Right cardiac atrium (tissue), 5 donors: ENCODE results near the gene EPHA4. TPM values are rescaled to one million over a fixed set of nuclear protein-coding genes. Genes with fewer than 3 reads are reported as not detected.

Source experiments
- ATAC-seq, 2 donors: fragments of 200-7000 bp; cut with Tn5 transposase; one replicate each; pipeline versions ENCODE4 v1.8.0 to v1.9.1; 2020; ENCODE audit warnings: moderate library complexity in 2 of 2, mild to moderate bottlenecking in 1 of 2
- DNase-seq, 3 donors: peaks; one replicate each; pipeline ENCODE4 v3.0.0-alpha.2; 2020
- H3K27ac ChIP-seq: one replicate; pipeline ENCODE4 v1.5.1; 2013; ENCODE audit warnings: mild to moderate bottlenecking, low read length, control low read depth, moderate library complexity
- H3K27me3 ChIP-seq: one replicate; pipeline ENCODE4 v1.6.1; 2013; ENCODE audit not compliant: control insufficient read depth, insufficient read depth
- H3K4me1 ChIP-seq: one replicate; pipeline ENCODE4 v1.6.1; 2013; ENCODE audit warnings: low read length; ENCODE audit not compliant: control insufficient read depth, insufficient read depth
- H3K4me3 ChIP-seq: one replicate; pipeline ENCODE4 v1.5.1; 2013; ENCODE audit warnings: low read length, control low read depth
- H3K9me3 ChIP-seq: one replicate; pipeline ENCODE4 v1.6.1; 2013; ENCODE audit warnings: low read length; ENCODE audit not compliant: control insufficient read depth
- WGBS: extraction: QIAGEN DNeasy Blood & Tissue Kit; methylation state at CpG from one replicate; pipeline ENCODE4 v1.1.7; 2013; 5-methylcytosine and 5-hydroxymethylcytosine counted together
- intact Hi-C, 4 donors: fragments of 100-400 bp; cut with DNase I; formaldehyde crosslinking; loops; one replicate each; pipeline versions ENCODE4 v1.11.0 to v1.14.0; 2022 to 2023
- polyA plus RNA-seq: library from polyadenylated mRNA; stranded (reverse); fragments of 200-250 nt; gene quantifications from one replicate; pipeline ENCODE4 v1.2.3, GENCODE V29; 2013
- total RNA-seq, 4 donors: library from RNA; stranded (reverse); fragmentation: NEBNext Ultra II Directional; extraction: Animal tissue kit (Norgen Biotek cat#: 25700); gene quantifications; one replicate each; pipeline ENCODE4 v1.2.1, GENCODE V29; 2021
- donor health status: healthy with polysubstance abuse.
- donor health status: DM: no; HTN: yes; CAD: no.
- donor health status: DM: no; HTN: no; CAD: no.
- donor health status: DM: no; HTN: yes; CAD: no; lungs with severe emphysema.
- donor health status: DM: yes; HTN: yes; CAD: no.

The EPHA4 gene
- total and polyA plus RNA-seq, 5 donors, result 25.9 to 110 (median 102) TPM

GRCh38 chr2:221442128-221442527 is 130.0 kb downstream of the EPHA4 start:
- Histone ChIP-seq H3K9me3 (no peaks in the 10 kb centered on the region), H3K4me3 (no peak overlapping the region), H3K27me3 (no peaks in the 10 kb centered on the region), H3K4me1 (peaks cover 4% of the 10 kb centered on the region), H3K27ac (peak overlapping the region; percentile 46)
- intact Hi-C loops, result loop anchor here in 1 of 4 donors (5.0 kb wide), 1 partner anchor 130 kb away; the partner anchor contains the start of gene EPHA4
- DNase-seq, result no peak
- 81% methylated on average over 4 of the region's 4 CpGs for WGBS
- no peak for ATAC-seq

GRCh38 chr2:221439761-221440479 is 132.2 kb downstream of the EPHA4 start:
- Histone ChIP-seq H3K4me1 (peaks cover 4% of the 10 kb centered on the region), H3K27ac (peak overlapping the region; percentile 46), H3K9me3 (no peaks in the 10 kb centered on the region), H3K4me3 (no peak overlapping the region), H3K27me3 (no peaks in the 10 kb centered on the region)
- DNase-seq (no peak), ATAC-seq (peak; percentile 49 to 59)
- WGBS, result 44% methylated on average over 11 of the region's 11 CpGs
- intact Hi-C loops, result loop anchor here in 1 of 4 donors (5.0 kb wide), 1 partner anchor 132 kb away; the partner anchor contains the start of gene EPHA4

GRCh38 chr2:221437056-221437455 is 135.0 kb downstream of the EPHA4 start:
- H3K4me1 ChIP-seq, result peaks cover 4% of the 10 kb centered on the region
- H3K4me3 ChIP-seq, result no peak overlapping the region
- H3K27ac ChIP-seq, result no peak overlapping the region
- intact Hi-C loops, result no loop called here
- no peaks in the 10 kb centered on the region for H3K27me3 ChIP-seq
- DNase-seq (no peak), ATAC-seq (no peak)
- WGBS, result 85% methylated on average over 3 of the region's 3 CpGs
- no peaks in the 10 kb centered on the region for H3K9me3 ChIP-seq

GRCh38 chr2:221435171-221435570 is 136.9 kb downstream of the EPHA4 start:
- H3K4me1 ChIP-seq, result peaks cover 1% of the 10 kb centered on the region
- ATAC-seq (no peak), DNase-seq (no peak)
- no peaks in the 10 kb centered on the region for H3K27me3 ChIP-seq
- no peaks in the 10 kb centered on the region for H3K9me3 ChIP-seq
- H3K27ac ChIP-seq, result no peak overlapping the region
- no peak overlapping the region for H3K4me3 ChIP-seq
- intact Hi-C loops, result no loop called here
- 42% methylated on average over 2 of the region's 2 CpGs for WGBS

GRCh38 chr2:221434142-221434541 is 138.0 kb downstream of the EPHA4 start:
- Histone ChIP-seq H3K4me3 (no peak overlapping the region), H3K27ac (no peak overlapping the region), H3K4me1 (peaks cover 1% of the 10 kb centered on the region), H3K27me3 (no peaks in the 10 kb centered on the region), H3K9me3 (no peaks in the 10 kb centered on the region)
- ATAC-seq (no peak), DNase-seq (no peak)
- 91% methylated on average over 7 of the region's 7 CpGs for WGBS
- intact Hi-C loops, result no loop called here

- DNase-seq (no peak), ATAC-seq (no peak)
- Histone ChIP-seq H3K4me1 (peaks cover 1% of the 10 kb centered on the region), H3K27me3 (no peaks in the 10 kb centered on the region), H3K27ac (no peak overlapping the region), H3K9me3 (no peaks in the 10 kb centered on the region), H3K4me3 (no peak overlapping the region)
- 92% methylated on average over 3 of the region's 3 CpGs for WGBS
- intact Hi-C loops, result no loop called here
Observed at GRCh38 chr2:221431477-221431876, 140.6 kb downstream of the EPHA4 start.

- no peaks in the 10 kb centered on the region for H3K27me3 ChIP-seq
- ATAC-seq (peak; percentile 53 to 72), DNase-seq (peak in 2 of 3 donors; percentile 34 to 55)
- H3K4me3 ChIP-seq, result no peak overlapping the region
- WGBS, result 83% methylated on average over 7 of the region's 7 CpGs
- no peaks in the 10 kb centered on the region for H3K9me3 ChIP-seq
- intact Hi-C loops, result no loop called here
- no peak overlapping the region for H3K27ac ChIP-seq
- H3K4me1 ChIP-seq, result peaks cover 1% of the 10 kb centered on the region
Observed at GRCh38 chr2:221429741-221430491, 142.2 kb downstream of the EPHA4 start.

- no peaks in the 10 kb centered on the region for H3K27me3 ChIP-seq
- DNase-seq (no peak), ATAC-seq (no peak)
- intact Hi-C loops, result no loop called here
- no peaks in the 10 kb centered on the region for H3K9me3 ChIP-seq
- peaks cover 1% of the 10 kb centered on the region for H3K4me1 ChIP-seq
- WGBS, result 67% methylated on average over 2 of the region's 2 CpGs
- H3K4me3 ChIP-seq, result no peak overlapping the region
- H3K27ac ChIP-seq, result no peak overlapping the region
Observed at GRCh38 chr2:221428896-221429295, 143.2 kb downstream of the EPHA4 start.

- 61% methylated on average over 6 of the region's 6 CpGs for WGBS
- Histone ChIP-seq H3K27ac (no peak overlapping the region), H3K27me3 (no peaks in the 10 kb centered on the region), H3K4me3 (no peak overlapping the region), H3K4me1 (peaks cover 1% of the 10 kb centered on the region), H3K9me3 (no peaks in the 10 kb centered on the region)
- intact Hi-C loops, result no loop called here
- DNase-seq (no peak), ATAC-seq (no peak)
Observed at GRCh38 chr2:221426929-221427328, 145.2 kb downstream of the EPHA4 start.

- 76% methylated on average over 8 of the region's 8 CpGs for WGBS
- H3K4me1 ChIP-seq, result peaks cover 1% of the 10 kb centered on the region
- no peaks in the 10 kb centered on the region for H3K9me3 ChIP-seq
- H3K4me3 ChIP-seq, result no peak overlapping the region
- DNase-seq (no peak), ATAC-seq (no peak)
- no peak overlapping the region for H3K27ac ChIP-seq
- no peaks in the 10 kb centered on the region for H3K27me3 ChIP-seq
- intact Hi-C loops, result no loop called here
Observed at GRCh38 chr2:221425891-221426290, 146.2 kb downstream of the EPHA4 start.

- ATAC-seq, result no peak
- Histone ChIP-seq H3K4me3 (no peak overlapping the region), H3K9me3 (no peaks in the 10 kb centered on the region), H3K4me1 (peaks cover 1% of the 10 kb centered on the region), H3K27ac (no peak overlapping the region), H3K27me3 (no peaks in the 10 kb centered on the region)
- intact Hi-C loops, result no loop called here
- DNase-seq, result no peak
- WGBS, result 78% methylated on average over 4 of the region's 4 CpGs
Observed at GRCh38 chr2:221425353-221425752, 146.8 kb downstream of the EPHA4 start.
